Gastrocnemius medialis (tissue), 4 donors: ENCODE data around the gene TMPRSS13.

Experiments used
- POLR2A ChIP-seq, 2 donors: fragments of 450-650 bp; IDR thresholded peaks; one replicate each; pipeline ENCODE4 v1.6.1; 2017; ENCODE audit warnings: antibody characterized with exemption in 2 of 2, mild to moderate bottlenecking in 2 of 2, moderate library complexity in 2 of 2
- TF ChIP-seq, protein P1 (sequence below), 5 experiments: fragments of 450-650 bp in 3 of 5; fragments of 200-600 bp in 2 of 5; sonication (generic) in 2 of 5; IDR thresholded peaks in 4 of 5; conservative IDR thresholded peaks in 1 of 5; 1 replicate in 4 of 5; 2 replicates in 1 of 5; pipeline ENCODE4 v1.5.1; 2016 to 2019; ENCODE audit warnings: antibody characterized with exemption in 5 of 5, mild to moderate bottlenecking in 3 of 5, moderate library complexity in 3 of 5

GRCh38 chr11:117972044-117972443 is 42.8 kb upstream of the TMPRSS13 start:
- no peak for TF ChIP-seq POLR2A (IDR thresholded peaks at IDR 0.05)
- TF ChIP-seq, protein P1, sequence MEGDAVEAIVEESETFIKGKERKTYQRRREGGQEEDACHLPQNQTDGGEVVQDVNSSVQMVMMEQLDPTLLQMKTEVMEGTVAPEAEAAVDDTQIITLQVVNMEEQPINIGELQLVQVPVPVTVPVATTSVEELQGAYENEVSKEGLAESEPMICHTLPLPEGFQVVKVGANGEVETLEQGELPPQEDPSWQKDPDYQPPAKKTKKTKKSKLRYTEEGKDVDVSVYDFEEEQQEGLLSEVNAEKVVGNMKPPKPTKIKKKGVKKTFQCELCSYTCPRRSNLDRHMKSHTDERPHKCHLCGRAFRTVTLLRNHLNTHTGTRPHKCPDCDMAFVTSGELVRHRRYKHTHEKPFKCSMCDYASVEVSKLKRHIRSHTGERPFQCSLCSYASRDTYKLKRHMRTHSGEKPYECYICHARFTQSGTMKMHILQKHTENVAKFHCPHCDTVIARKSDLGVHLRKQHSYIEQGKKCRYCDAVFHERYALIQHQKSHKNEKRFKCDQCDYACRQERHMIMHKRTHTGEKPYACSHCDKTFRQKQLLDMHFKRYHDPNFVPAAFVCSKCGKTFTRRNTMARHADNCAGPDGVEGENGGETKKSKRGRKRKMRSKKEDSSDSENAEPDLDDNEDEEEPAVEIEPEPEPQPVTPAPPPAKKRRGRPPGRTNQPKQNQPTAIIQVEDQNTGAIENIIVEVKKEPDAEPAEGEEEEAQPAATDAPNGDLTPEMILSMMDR (IDR thresholded peaks at IDR 0.05 in 4 of 5, conservative IDR thresholded peaks at IDR 0.05 in 1 of 5) = no peak
